Ovary (tissue), 9 donors: ENCODE measurements around the gene COL15A1. TPM values are rescaled to one million over a fixed set of nuclear protein-coding genes. Genes with fewer than 3 reads are reported as not detected.

Experiments
- DNase-seq, 5 donors: peaks; one replicate each; pipeline ENCODE4 v3.0.0-alpha.2; 2019 to 2020
- H3K27ac ChIP-seq, 2 donors: fragments of 200-600 bp; one replicate each; pipeline versions ENCODE4 v1.5.1 to v1.8.0; 2019 to 2022
- H3K27me3 ChIP-seq: fragments of 200-600 bp; one replicate; pipeline ENCODE4 v1.8.0; 2022
- H3K36me3 ChIP-seq: fragments of 200-600 bp; sonication (generic); one replicate; pipeline ENCODE4 v1.5.1; 2019
- H3K4me1 ChIP-seq: one replicate; pipeline ENCODE4 v1.8.1; 2013; ENCODE audit warnings: mild to moderate bottlenecking, moderate library complexity; ENCODE audit not compliant: insufficient read depth
- H3K4me3 ChIP-seq: fragments of 200-600 bp; sonication (generic); one replicate; pipeline ENCODE4 v1.5.1; 2017
- H3K9me3 ChIP-seq, 2 donors: fragments of 200-600 bp in 1 of 2; sonication (generic) in 1 of 2; one replicate each; pipeline versions ENCODE4 v1.5.1 to v1.8.1; 2013 to 2019; ENCODE audit warnings: mild to moderate bottlenecking in 1 of 2, moderate library complexity in 1 of 2
- EP300 ChIP-seq: sonication (generic); formaldehyde crosslinking; IDR thresholded peaks from one replicate; pipeline ENCODE4 v1.6.1; 2017; ENCODE audit warnings: antibody characterized with exemption
- POLR2A ChIP-seq: fragments of 450-650 bp; IDR thresholded peaks from one replicate; pipeline ENCODE4 v1.6.1; 2017; ENCODE audit warnings: antibody characterized with exemption, mild to moderate bottlenecking, moderate library complexity
- WGBS, 3 donors: extraction: QIAGEN DNeasy Blood & Tissue Kit in 1 of 3; methylation state at CpG; one replicate each; pipeline versions ENCODE4 v1.1.5 to v1.1.7; 2013 to 2017; 5-methylcytosine and 5-hydroxymethylcytosine counted together
- intact Hi-C, 4 donors: fragments of 100-400 bp; cut with DNase I; formaldehyde crosslinking; loops; one replicate each; pipeline versions ENCODE4 v1.11.0 to v1.15.1; 2022 to 2023
- polyA plus RNA-seq, 2 donors: library from polyadenylated mRNA; stranded (reverse); fragments of 200-250 nt in 1 of 2; fragments of 350-450 nt in 1 of 2; fragmentation: Illumina TruSeq in 1 of 2; extraction: RNeasy Lipid Tissue Mini Kit (QIAGEN cat#74804) in 1 of 2; gene quantifications; one replicate each; pipeline ENCODE4 v1.2.3, GENCODE V29; 2013 to 2014
- total RNA-seq, 7 donors: library from RNA; depleted of rRNA in 2 of 7; stranded (reverse); fragments of >200 nt in 2 of 7; fragmentation: NEBNext Ultra II Directional in 3 of 7; extraction: Animal tissue kit (Norgen Biotek cat#: 25700) in 3 of 7; gene quantifications; one replicate each; pipeline versions ENCODE4 v1.1.0 to v1.2.4, GENCODE V29; 2016 to 2023
- TF ChIP-seq, protein P1 (sequence below), 3 donors: fragments of 450-650 bp in 2 of 3; fragments of 200-600 bp in 1 of 3; IDR thresholded peaks; one replicate each; pipeline versions ENCODE4 v1.5.1 to v1.8.0; 2016 to 2022; ENCODE audit warnings: antibody characterized with exemption in 3 of 3, mild to moderate bottlenecking in 1 of 3
- donor health status: DM: no; HTN: no; CAD: no; lungs with moderate emphysema.
- donor health status: DM: no; HTN: no; CAD: no.
- donor health status: Bipolar disorder and iron deficiency.
- donor health status: DM: yes; HTN: yes; CAD: no.
- donor health status: DM: no; HTN: no; CAD: no.
- donor health status: DM: yes; HTN: yes; CAD: no.

Gene COL15A1
- total and polyA plus RNA-seq, 9 donors, result 12.8 to 195 (median 48.6) TPM

DNA sequence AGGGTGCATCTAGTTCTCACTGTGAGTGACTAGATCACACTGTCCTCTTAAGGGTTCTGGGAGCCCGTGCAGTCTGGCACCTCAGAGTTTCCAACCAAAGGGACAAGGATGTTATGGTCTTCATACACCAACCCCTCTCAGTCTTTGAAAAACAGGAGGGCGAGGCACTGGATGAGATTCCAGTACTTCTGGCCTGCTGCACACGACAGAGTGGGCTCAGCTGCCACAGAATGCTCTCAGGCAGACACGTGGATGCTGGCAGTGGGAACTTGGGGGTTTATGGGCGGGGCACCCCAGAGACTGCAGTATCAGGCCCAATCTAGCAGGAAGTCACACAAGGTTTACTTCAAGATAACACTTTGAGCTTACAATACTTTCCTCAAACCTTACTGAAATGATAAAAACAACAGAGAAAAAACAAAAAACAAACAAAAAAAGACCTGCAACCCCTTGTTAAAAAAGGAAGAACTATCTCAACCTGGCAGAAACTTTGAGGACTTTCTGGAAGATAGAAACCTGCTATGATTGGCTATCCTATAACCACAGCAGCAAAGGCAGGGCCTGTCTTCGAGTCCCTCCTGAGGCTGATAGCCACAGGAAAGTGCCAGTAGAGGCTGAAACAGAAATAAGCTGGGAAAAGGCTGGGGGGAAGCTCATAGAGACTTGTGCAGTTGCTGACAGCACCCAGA lies 132.9 kb downstream of the COL15A1 start:
- Histone ChIP-seq H3K36me3 (no peaks in the 10 kb centered on the region), H3K4me3 (no peak overlapping the region), H3K9me3 (no peaks in the 10 kb centered on the region), H3K27ac (no peak overlapping the region), H3K4me1 (no peaks in the 10 kb centered on the region), H3K27me3 (no peaks in the 10 kb centered on the region)
- 44 to 51% (median 50%) methylated on average over 6 of the region's 6 CpGs for WGBS, 3 donors
- intact Hi-C loops, result no loop called here
- no peak for DNase-seq
- TF ChIP-seq, protein P1, sequence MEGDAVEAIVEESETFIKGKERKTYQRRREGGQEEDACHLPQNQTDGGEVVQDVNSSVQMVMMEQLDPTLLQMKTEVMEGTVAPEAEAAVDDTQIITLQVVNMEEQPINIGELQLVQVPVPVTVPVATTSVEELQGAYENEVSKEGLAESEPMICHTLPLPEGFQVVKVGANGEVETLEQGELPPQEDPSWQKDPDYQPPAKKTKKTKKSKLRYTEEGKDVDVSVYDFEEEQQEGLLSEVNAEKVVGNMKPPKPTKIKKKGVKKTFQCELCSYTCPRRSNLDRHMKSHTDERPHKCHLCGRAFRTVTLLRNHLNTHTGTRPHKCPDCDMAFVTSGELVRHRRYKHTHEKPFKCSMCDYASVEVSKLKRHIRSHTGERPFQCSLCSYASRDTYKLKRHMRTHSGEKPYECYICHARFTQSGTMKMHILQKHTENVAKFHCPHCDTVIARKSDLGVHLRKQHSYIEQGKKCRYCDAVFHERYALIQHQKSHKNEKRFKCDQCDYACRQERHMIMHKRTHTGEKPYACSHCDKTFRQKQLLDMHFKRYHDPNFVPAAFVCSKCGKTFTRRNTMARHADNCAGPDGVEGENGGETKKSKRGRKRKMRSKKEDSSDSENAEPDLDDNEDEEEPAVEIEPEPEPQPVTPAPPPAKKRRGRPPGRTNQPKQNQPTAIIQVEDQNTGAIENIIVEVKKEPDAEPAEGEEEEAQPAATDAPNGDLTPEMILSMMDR (IDR thresholded peaks at IDR 0.05), result no peak
- TF ChIP-seq POLR2A (no peak), EP300 (no peak)

GRCh38 chr9:99078717-99079116 lies 135.0 kb downstream of the COL15A1 start:
- no peaks in the 10 kb centered on the region for H3K27me3 ChIP-seq
- no peaks in the 10 kb centered on the region for H3K36me3 ChIP-seq
- TF ChIP-seq, protein P1 (IDR thresholded peaks at IDR 0.05), result no peak
- TF ChIP-seq EP300, result no peak
- no peak for TF ChIP-seq POLR2A
- DNase-seq, result no peak
- no peaks in the 10 kb centered on the region for H3K9me3 ChIP-seq
- intact Hi-C loops, result no loop called here
- 79 to 93% (median 90%) methylated on average over 2 of the region's 2 CpGs for WGBS, 3 donors
- no peaks in the 10 kb centered on the region for H3K4me1 ChIP-seq
- no peak overlapping the region for H3K27ac ChIP-seq
- no peak overlapping the region for H3K4me3 ChIP-seq

DNA sequence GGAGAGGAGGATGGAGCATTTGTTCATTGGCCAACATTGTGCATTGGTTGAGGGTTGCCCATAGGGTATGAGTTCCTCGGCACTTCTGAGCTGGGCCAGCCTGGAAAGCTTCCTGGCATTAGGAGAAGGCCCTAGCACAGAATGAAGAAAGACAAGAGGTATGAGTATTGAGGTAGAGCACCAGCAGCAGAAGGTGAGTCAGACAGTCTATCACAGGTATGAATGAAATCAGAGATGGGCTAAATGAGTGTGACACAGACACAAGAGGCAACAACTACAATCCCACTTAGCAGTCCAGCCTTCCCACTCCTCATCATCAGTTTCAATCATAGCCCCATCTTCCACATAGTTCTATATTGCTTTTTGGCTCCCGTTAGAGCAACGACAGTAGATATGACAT lies 135.8 kb downstream of the COL15A1 start:
- intact Hi-C loops, result no loop called here
- WGBS, 3 donors, result 70 to 85% (median 75%) methylated on average over 3 of the region's 3 CpGs
- no peak for DNase-seq
- no peaks in the 10 kb centered on the region for H3K9me3 ChIP-seq
- TF ChIP-seq, protein P1 (IDR thresholded peaks at IDR 0.05), result no peak
- TF ChIP-seq EP300 (no peak), POLR2A (no peak)
- H3K4me3 ChIP-seq, result no peak overlapping the region
- H3K27me3 ChIP-seq, result no peaks in the 10 kb centered on the region
- H3K36me3 ChIP-seq, result no peaks in the 10 kb centered on the region
- H3K27ac ChIP-seq, result no peak overlapping the region
- no peaks in the 10 kb centered on the region for H3K4me1 ChIP-seq

- Histone ChIP-seq H3K4me1 (no peaks in the 10 kb centered on the region), H3K36me3 (no peaks in the 10 kb centered on the region), H3K9me3 (no peaks in the 10 kb centered on the region), H3K27ac (no peak overlapping the region), H3K27me3 (no peaks in the 10 kb centered on the region), H3K4me3 (no peak overlapping the region)
- TF ChIP-seq POLR2A (no peak), EP300 (no peak)
- TF ChIP-seq, protein P1 (IDR thresholded peaks at IDR 0.05), result no peak
- DNase-seq, result no peak
- WGBS, 3 donors, result 18 to 30% (median 24%) methylated on average over 6 of the region's 6 CpGs
- intact Hi-C loops, result no loop called here
These were observed 139.3 kb downstream of the COL15A1 start for GRCh38 chr9:99083051-99083450.
